ENCODE data around the gene PPP2R3C.
A peak's percentile ranks its signal among the peaks of the same experiment; 100 is the strongest.

The PPP2R3C gene

GRCh38 chr14:35123388-35123703 lies 1.6 kb upstream of the PPP2R3C start:
- no peak for TF ChIP-seq CTCF (IDR thresholded peaks at IDR 0.05; ENCODE audit: insufficient read depth, low read length, poor library complexity, severe bottlenecking)
- DNase-seq (ENCODE audit: extremely low read depth, insufficient read length), result no peak
- Histone ChIP-seq H3K27me3 (replicated peaks; ENCODE audit: control insufficient read depth, insufficient read depth, low read length) (no peaks in the 10 kb centered on the region), H3K4me3 (replicated peaks; ENCODE audit: low read depth, low read length) (peak overlapping the region; percentile 79), H3K36me3 (ENCODE audit: control insufficient read depth, insufficient read depth, low read length) (peaks cover 2% of the 10 kb centered on the region; the same call in 1 of the 2 replicates)

- H3K4me3 ChIP-seq (replicated peaks; ENCODE audit: low read depth, low read length), result peak overlapping the region; percentile 79
- no peaks in the 10 kb centered on the region for H3K27me3 ChIP-seq (replicated peaks; ENCODE audit: control insufficient read depth, insufficient read depth, low read length)
- DNase-seq (ENCODE audit: extremely low read depth, insufficient read length), result no peak
- H3K36me3 ChIP-seq (ENCODE audit: control insufficient read depth, insufficient read depth, low read length), result peaks cover 2% of the 10 kb centered on the region; the same call in 1 of the 2 replicates
- TF ChIP-seq CTCF (IDR thresholded peaks at IDR 0.05; ENCODE audit: insufficient read depth, low read length, poor library complexity, severe bottlenecking), result no peak
These were observed 1.1 kb upstream of the PPP2R3C start for GRCh38 chr14:35122696-35123387.

GRCh38 chr14:35121026-35121886 lies 534 bp downstream of the PPP2R3C start:
- peak; percentile 18 for DNase-seq (ENCODE audit: extremely low read depth, insufficient read length)
- no peak for TF ChIP-seq CTCF (IDR thresholded peaks at IDR 0.05; ENCODE audit: insufficient read depth, low read length, poor library complexity, severe bottlenecking)
- H3K27me3 ChIP-seq (replicated peaks; ENCODE audit: control insufficient read depth, insufficient read depth, low read length), result no peaks in the 10 kb centered on the region
- peaks cover 2% of the 10 kb centered on the region for H3K36me3 ChIP-seq (ENCODE audit: control insufficient read depth, insufficient read depth, low read length)
- H3K4me3 ChIP-seq (replicated peaks; ENCODE audit: low read depth, low read length), result peak overlapping the region; percentile 79

- TF ChIP-seq CTCF (IDR thresholded peaks at IDR 0.05; ENCODE audit: insufficient read depth, low read length, poor library complexity, severe bottlenecking), result no peak
- no peaks in the 10 kb centered on the region for H3K27me3 ChIP-seq (replicated peaks; ENCODE audit: control insufficient read depth, insufficient read depth, low read length)
- peaks cover 9% of the 10 kb centered on the region for H3K36me3 ChIP-seq (ENCODE audit: control insufficient read depth, insufficient read depth, low read length)
- no peak for DNase-seq (ENCODE audit: extremely low read depth, insufficient read length)
- no peak overlapping the region for H3K4me3 ChIP-seq (replicated peaks; ENCODE audit: low read depth, low read length)
These were observed 4.7 kb downstream of the PPP2R3C start for GRCh38 chr14:35117112-35117511.

GRCh38 chr14:35116242-35116641 lies 5.5 kb downstream of the PPP2R3C start:
- no peak for DNase-seq (ENCODE audit: extremely low read depth, insufficient read length)
- H3K27me3 ChIP-seq (replicated peaks; ENCODE audit: control insufficient read depth, insufficient read depth, low read length), result no peaks in the 10 kb centered on the region
- no peak for TF ChIP-seq CTCF (IDR thresholded peaks at IDR 0.05; ENCODE audit: insufficient read depth, low read length, poor library complexity, severe bottlenecking)
- peaks cover 9% of the 10 kb centered on the region for H3K36me3 ChIP-seq (ENCODE audit: control insufficient read depth, insufficient read depth, low read length)
- H3K4me3 ChIP-seq (replicated peaks; ENCODE audit: low read depth, low read length), result no peak overlapping the region
